ENCODE results near the gene SLC25A48.

SLC25A48 gene

GRCh38 chr5:135846311-135846710, 11.8 kb downstream of the SLC25A48 start:
- no peak overlapping the region for H3K4me3 ChIP-seq (ENCODE audit: low read depth, low read length)
- H3K27me3 ChIP-seq (ENCODE audit: insufficient read depth, low read depth, severe bottlenecking), result peaks cover 38% of the 10 kb centered on the region
- no peak overlapping the region for H3K27ac ChIP-seq
- TF ChIP-seq CTCF (IDR thresholded peaks at IDR 0.05; ENCODE audit: low read depth, low read length), result no peak
- H3K36me3 ChIP-seq, result no peaks in the 10 kb centered on the region
- DNase-seq, result no peak
- H3K9me3 ChIP-seq (ENCODE audit: severe bottlenecking), result no peaks in the 10 kb centered on the region

DNA sequence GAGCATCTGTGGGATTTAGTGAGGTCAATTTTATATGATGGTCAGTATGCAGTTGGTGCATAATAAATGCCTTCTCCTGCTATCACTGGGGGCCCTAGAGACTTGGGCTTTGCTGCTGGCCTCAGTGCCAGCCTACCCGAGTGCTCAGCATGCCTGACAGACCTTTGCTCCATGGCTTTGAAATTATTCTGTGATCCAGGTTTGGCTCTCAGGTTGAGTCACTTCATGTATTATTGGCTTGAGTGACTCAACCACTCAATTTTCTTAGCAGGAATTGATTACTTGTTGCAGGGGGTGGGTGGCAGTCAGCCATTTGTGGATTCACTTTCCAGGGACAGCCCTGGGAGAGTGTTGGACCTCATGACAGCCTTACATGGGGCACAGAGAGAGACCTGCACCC, 13.5 kb downstream of the SLC25A48 start:
- H3K4me3 ChIP-seq (ENCODE audit: low read depth, low read length), result no peak overlapping the region
- TF ChIP-seq CTCF (IDR thresholded peaks at IDR 0.05; ENCODE audit: low read depth, low read length), result no peak
- no peak for DNase-seq
- no peak overlapping the region for H3K27ac ChIP-seq
- H3K36me3 ChIP-seq, result no peaks in the 10 kb centered on the region
- peaks cover 49% of the 10 kb centered on the region for H3K27me3 ChIP-seq (ENCODE audit: insufficient read depth, low read depth, severe bottlenecking)
- H3K9me3 ChIP-seq (ENCODE audit: severe bottlenecking), result no peaks in the 10 kb centered on the region

DNA sequence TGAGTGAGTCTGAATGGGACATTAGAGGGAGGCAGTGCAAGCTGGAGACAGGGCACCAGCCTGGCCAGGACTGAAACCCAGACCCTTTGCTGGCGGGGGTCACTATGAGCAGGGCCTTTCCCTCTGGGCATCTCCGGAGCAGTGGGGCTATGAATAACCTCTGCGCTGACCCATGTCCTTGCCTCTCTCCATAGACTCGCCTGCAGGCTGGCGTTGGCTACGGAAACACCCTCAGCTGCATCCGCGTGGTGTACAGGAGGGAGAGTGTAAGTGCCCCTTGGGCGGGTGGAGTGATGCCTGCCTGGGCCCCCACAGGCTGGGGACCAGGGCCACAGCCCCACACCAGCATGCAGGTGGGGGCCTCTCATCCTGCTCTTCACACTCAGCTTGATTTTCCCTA, 15.8 kb downstream of the SLC25A48 start:
- DNase-seq, result no peak
- H3K9me3 ChIP-seq (ENCODE audit: severe bottlenecking), result no peaks in the 10 kb centered on the region
- no peak for TF ChIP-seq CTCF (IDR thresholded peaks at IDR 0.05; ENCODE audit: low read depth, low read length)
- H3K27me3 ChIP-seq (ENCODE audit: insufficient read depth, low read depth, severe bottlenecking), result peaks cover 50% of the 10 kb centered on the region
- no peak overlapping the region for H3K27ac ChIP-seq
- no peaks in the 10 kb centered on the region for H3K36me3 ChIP-seq
- no peak overlapping the region for H3K4me3 ChIP-seq (ENCODE audit: low read depth, low read length)

DNA sequence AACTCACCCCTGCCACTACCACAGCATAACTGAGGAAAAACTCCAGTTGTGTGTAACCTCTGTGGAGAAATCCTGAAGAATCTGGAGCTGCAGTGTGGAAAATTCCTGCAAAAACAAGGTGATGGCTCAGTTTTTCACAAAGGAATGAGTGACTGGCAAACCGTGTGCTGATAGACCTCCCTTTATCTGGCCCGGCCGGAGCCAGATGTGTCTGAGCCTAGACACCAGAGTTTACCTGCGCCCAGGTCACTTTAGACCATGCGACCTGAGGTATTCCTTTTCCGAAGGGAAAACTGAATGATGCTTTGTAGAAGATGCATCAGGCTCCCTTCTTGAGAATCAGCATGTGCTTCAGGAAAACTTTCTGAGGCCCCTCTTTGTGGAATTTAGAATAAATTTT, 16.2 kb downstream of the SLC25A48 start:
- Histone ChIP-seq H3K36me3 (no peaks in the 10 kb centered on the region), H3K9me3 (ENCODE audit: severe bottlenecking) (no peaks in the 10 kb centered on the region), H3K27me3 (ENCODE audit: insufficient read depth, low read depth, severe bottlenecking) (peaks cover 54% of the 10 kb centered on the region), H3K4me3 (ENCODE audit: low read depth, low read length) (no peak overlapping the region), H3K27ac (no peak overlapping the region)
- no peak for DNase-seq
- TF ChIP-seq CTCF (IDR thresholded peaks at IDR 0.05; ENCODE audit: low read depth, low read length), result no peak

GRCh38 chr5:135851186-135851914, 16.9 kb downstream of the SLC25A48 start:
- TF ChIP-seq CTCF (IDR thresholded peaks at IDR 0.05; ENCODE audit: low read depth, low read length), result no peak

More at GRCh38 chr5:135851186-135851914, 16.9 kb downstream of the SLC25A48 start:
- H3K4me3 ChIP-seq (ENCODE audit: low read depth, low read length), result no peak overlapping the region
- H3K27ac ChIP-seq, result no peak overlapping the region
- H3K9me3 ChIP-seq (ENCODE audit: severe bottlenecking), result no peaks in the 10 kb centered on the region
- peaks cover 61% of the 10 kb centered on the region for H3K27me3 ChIP-seq (ENCODE audit: insufficient read depth, low read depth, severe bottlenecking)
- DNase-seq, result no peak
- no peaks in the 10 kb centered on the region for H3K36me3 ChIP-seq
